Measurements from ENCODE around the gene POR. TPM values are rescaled to one million over a fixed set of nuclear protein-coding genes. Genes with fewer than 3 reads are reported as not detected.
"Not testable (repeated sequence)": the region's sequence is repeated elsewhere in the genome, so short reads cannot be mapped to it uniquely, and the experiment has no call there.

Gene POR
- polyA plus RNA-seq, 3 donors: 52.9 to 82.2 (median 66.5) TPM

- DNase-seq (ENCODE audit: extremely low read depth in 1 of 11, low read depth in 9 of 11, low spot score in 4 of 11): peak; percentile 72 to 92 (median 88)
Measured at GRCh38 chr7:75994388-75995051, 79.6 kb downstream of the POR start, which contains the start of gene TMEM120A. Gene TMEM120A, minus strand, starts transcription at chr7:75994595. Its CDS starts 25 bp downstream, at chr7:75994570.

GRCh38 chr7:75995052-75995471, 80.1 kb downstream of the POR start:
- no peak for DNase-seq (ENCODE audit: extremely low read depth in 1 of 11, low read depth in 9 of 11, low spot score in 4 of 11)

- DNase-seq (ENCODE audit: extremely low read depth in 1 of 11, low read depth in 9 of 11, low spot score in 4 of 11): no peak
Measured at GRCh38 chr7:75995996-75996395, 81.0 kb downstream of the POR start.

GRCh38 chr7:75996476-75996875, 81.5 kb downstream of the POR start:
- no peak for DNase-seq (ENCODE audit: extremely low read depth in 1 of 11, low read depth in 9 of 11, low spot score in 4 of 11)

GRCh38 chr7:75998038-75998437, 83.1 kb downstream of the POR start:
- DNase-seq (ENCODE audit: extremely low read depth in 1 of 11, low read depth in 9 of 11, low spot score in 4 of 11): no peak

- no peak for DNase-seq (ENCODE audit: extremely low read depth in 1 of 11, low read depth in 9 of 11, low spot score in 4 of 11)
Measured at GRCh38 chr7:76000566-76000965, 85.6 kb downstream of the POR start.

- DNase-seq (ENCODE audit: extremely low read depth in 1 of 11, low read depth in 9 of 11, low spot score in 4 of 11): no peak
Measured at GRCh38 chr7:76002139-76002538, 87.2 kb downstream of the POR start.

- DNase-seq (ENCODE audit: extremely low read depth in 1 of 11, low read depth in 9 of 11, low spot score in 4 of 11): no peak
Measured at GRCh38 chr7:76002822-76003221, 87.9 kb downstream of the POR start.

GRCh38 chr7:76003351-76003750, 88.4 kb downstream of the POR start:
- no peak for DNase-seq (ENCODE audit: extremely low read depth in 1 of 11, low read depth in 9 of 11, low spot score in 4 of 11)

GRCh38 chr7:76005004-76005403, 90.0 kb downstream of the POR start:
- DNase-seq (ENCODE audit: extremely low read depth in 1 of 11, low read depth in 9 of 11, low spot score in 4 of 11): not testable (repeated sequence)

GRCh38 chr7:76008156-76008687, 93.3 kb downstream of the POR start:
- DNase-seq (ENCODE audit: extremely low read depth in 1 of 11, low read depth in 9 of 11, low spot score in 4 of 11): no peak

- no peak for DNase-seq (ENCODE audit: extremely low read depth in 1 of 11, low read depth in 9 of 11, low spot score in 4 of 11)
Measured at GRCh38 chr7:76009672-76010600, 95.0 kb downstream of the POR start.

GRCh38 chr7:76011442-76011861, 96.5 kb downstream of the POR start:
- no peak for DNase-seq (ENCODE audit: extremely low read depth in 1 of 11, low read depth in 9 of 11, low spot score in 4 of 11)

GRCh38 chr7:76016191-76016947, 101.4 kb downstream of the POR start:
- no peak for DNase-seq (ENCODE audit: extremely low read depth in 1 of 11, low read depth in 9 of 11, low spot score in 4 of 11)

- DNase-seq (ENCODE audit: extremely low read depth in 1 of 11, low read depth in 9 of 11, low spot score in 4 of 11): not testable (repeated sequence)
Measured at GRCh38 chr7:76018520-76018919, 103.6 kb downstream of the POR start.

- peak; percentile 13 to 61 (median 36) for DNase-seq (ENCODE audit: extremely low read depth in 1 of 11, low read depth in 9 of 11, low spot score in 4 of 11)
Measured at GRCh38 chr7:76020031-76020714, 105.2 kb downstream of the POR start.

- no peak for DNase-seq (ENCODE audit: extremely low read depth in 1 of 11, low read depth in 9 of 11, low spot score in 4 of 11)
Measured at GRCh38 chr7:76022026-76022780, 107.2 kb downstream of the POR start.

GRCh38 chr7:76023002-76023401, 108.0 kb downstream of the POR start:
- no peak for DNase-seq (ENCODE audit: extremely low read depth in 1 of 11, low read depth in 9 of 11, low spot score in 4 of 11)

Data from renal cortex interstitium (tissue), 11 donors.